Hepatic stellate cell (primary cell): Measurements from ENCODE around the gene RNASE8.

ENCODE experiments used
- DNase-seq: peaks from one replicate; pipeline ENCODE4 v3.0.0; 2011; ENCODE audit warnings: low spot score

The RNASE8 gene

DNA sequence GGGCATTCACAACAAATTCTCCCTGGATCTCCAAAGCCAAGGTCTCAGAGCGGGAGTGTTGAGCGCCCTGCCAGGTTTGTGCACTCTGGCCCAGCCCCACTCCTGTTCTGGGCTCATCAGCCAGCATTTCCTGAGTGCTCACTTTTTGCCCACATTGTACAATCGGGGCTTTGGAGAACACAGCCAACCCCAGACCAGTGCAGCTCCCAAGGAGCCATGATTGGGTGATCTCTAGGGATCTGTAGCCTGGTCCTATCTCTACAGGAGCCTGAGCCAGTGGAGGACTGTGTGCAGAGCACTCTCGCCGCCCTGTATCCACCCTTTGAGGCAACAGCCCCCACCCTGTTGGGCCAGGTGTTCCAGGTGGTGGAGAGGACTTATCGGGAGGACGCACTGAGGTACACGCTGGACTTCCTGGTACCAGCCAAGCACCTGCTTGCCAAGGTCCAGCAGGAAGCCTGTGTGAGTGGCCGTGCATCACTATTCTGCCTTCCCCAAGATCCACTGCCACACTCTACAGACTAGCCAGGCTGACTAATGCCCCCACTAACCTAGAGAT lies 15.2 kb downstream of the RNASE8 start:
- no peak for DNase-seq

DNA sequence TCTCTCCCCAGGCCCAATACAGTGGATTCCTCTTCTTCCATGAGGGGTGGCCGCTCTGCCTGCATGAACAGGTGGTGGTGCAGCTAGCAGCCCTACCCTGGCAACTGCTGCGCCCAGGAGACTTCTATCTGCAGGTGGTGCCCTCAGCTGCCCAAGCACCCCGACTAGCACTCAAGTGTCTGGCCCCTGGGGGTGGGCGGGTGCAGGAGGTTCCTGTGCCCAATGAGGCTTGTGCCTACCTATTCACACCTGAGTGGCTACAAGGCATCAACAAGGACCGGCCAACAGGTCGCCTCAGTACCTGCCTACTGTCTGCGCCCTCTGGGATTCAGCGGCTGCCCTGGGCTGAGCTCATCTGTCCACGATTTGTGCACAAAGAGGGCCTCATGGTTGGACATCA lies 16.3 kb downstream of the RNASE8 start:
- DNase-seq, result no peak

DNA sequence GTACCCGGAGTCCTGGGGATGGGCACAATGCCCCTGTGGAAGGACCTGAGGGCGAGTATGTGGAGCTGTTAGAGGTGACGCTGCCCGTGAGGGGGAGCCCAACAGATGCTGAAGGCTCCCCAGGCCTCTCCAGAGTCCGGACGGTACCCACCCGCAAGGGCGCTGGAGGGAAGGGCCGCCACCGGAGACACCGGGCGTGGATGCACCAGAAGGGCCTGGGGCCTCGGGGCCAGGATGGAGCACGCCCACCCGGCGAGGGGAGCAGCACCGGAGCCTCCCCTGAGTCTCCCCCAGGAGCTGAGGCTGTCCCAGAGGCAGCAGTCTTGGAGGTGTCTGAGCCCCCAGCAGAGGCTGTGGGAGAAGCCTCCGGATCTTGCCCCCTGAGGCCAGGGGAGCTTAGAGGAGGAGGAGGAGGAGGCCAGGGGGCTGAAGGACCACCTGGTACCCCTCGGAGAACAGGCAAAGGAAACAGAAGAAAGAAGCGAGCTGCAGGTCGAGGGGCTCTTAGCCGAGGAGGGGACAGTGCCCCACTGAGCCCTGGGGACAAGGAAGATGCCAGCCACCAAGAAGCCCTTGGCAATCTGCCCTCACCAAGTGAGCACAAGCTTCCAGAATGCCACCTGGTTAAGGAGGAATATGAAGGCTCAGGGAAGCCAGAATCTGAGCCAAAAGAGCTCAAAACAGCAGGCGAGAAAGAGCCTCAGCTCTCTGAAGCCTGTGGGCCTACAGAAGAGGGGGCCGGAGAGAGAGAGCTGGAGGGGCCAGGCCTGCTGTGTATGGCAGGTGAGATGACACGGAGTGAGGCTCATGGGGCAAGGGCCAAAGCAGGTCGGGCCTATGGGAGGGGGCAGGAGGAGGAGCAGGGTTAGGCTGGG lies 17.0 kb downstream of the RNASE8 start:
- no peak for DNase-seq

DNA sequence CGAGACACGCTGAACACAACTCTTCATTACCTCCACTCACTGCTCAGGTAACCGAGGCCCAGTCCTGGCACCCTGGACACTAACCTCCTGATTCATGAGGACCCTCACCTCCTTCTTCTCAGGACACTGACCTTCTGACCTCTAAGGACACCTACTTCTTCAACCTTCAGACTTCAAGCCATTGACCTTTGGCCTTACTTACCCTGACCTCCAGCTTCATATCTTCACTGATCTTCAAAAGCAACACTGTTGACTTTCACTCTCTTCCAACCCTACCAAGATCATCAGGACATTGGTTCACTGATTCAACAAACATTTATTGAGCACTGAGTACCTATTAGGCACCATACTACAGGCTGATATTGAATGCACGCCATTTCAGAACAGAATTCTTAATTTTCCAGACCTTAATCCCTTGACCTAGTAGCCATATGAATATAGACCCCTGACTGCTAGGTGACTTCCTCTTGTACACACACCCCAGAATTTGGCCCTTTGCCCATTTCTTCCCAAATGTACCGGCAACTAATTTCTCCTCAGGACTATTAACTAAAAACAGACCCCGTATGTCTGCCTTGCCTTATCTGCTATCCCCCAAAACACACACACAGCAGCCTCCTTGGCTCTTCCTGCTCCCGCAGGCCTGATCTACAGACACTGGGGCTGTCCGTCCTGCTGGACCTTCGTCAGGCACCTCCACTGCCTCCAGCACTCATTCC lies 18.3 kb downstream of the RNASE8 start:
- DNase-seq, result no peak

DNA sequence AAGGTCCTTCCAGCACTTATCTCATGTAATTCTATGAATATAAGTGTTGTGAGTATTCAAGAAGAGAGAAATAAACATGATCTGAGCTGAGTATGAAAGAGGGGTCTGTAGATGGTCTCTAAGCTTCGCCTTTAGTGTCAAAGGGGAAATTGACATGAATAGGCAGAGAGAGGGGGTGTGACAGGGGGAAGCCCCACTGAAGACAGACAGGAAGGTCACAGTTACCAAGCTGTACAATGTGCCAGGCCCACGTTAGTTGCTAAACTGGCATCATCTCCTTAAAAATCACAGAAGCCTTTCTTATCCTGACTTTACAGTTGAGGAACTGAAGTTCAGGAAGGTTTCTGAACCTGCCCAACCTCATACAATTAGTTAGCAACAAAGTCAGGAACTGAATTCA lies 20.1 kb downstream of the RNASE8 start:
- DNase-seq, result no peak

DNA sequence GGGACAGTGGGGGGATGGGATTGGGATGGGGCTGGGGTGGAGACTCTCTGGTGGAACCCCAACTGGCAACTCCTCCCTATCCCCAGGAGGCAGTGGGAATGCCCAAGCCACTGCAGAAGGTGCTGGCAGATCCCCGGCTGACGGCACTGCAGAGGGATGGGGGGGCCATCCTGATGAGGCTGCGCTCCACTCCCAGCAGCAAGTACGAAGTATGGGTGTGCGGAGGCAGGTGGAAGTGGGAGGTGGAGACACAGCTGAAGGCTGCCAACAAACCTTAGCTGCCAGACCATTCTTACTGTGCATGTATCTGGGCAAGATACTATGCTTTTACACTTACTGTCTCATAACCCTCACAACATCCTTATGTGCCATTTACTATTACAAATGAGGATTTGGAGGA lies 20.7 kb downstream of the RNASE8 start:
- DNase-seq, result no peak

DNA sequence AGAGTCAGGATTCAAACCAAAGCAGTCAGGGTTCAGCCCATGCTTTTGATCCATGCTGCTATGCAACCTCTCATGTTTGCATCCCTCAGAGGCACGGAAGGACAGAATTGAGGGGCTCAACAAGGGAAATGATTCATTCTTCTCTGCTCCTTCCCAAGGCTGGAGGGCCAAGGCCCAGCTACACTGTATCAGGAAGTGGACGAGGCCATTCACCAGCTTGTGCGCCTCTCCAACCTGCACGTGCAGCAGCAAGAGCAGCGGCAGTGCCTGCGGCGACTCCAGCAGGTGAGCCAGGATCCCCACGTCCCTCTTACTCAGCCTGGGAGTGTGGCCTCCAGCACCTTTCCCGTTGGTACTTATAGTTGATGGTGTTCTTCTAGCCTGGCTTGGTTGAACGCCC lies 21.1 kb downstream of the RNASE8 start:
- DNase-seq, result no peak

DNA sequence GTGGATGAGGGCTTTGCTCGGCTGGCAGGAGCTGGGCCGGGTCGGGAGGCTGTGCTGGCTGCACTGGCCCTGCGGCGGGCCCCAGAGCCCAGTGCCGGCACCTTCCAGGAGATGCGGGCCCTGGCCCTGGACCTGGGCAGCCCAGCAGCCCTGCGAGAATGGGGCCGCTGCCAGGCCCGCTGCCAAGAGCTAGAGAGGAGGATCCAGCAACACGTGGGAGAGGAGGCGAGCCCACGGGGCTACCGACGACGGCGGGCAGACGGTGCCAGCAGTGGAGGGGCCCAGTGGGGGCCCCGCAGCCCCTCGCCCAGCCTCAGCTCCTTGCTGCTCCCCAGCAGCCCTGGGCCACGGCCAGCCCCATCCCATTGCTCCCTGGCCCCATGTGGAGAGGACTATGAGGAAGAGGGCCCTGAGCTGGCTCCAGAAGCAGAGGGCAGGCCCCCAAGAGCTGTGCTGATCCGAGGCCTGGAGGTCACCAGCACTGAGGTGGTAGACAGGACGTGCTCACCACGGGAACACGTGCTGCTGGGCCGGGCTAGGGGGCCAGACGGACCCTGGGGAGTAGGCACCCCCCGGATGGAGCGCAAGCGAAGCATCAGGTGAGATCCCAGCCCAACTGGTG lies 24.0 kb downstream of the RNASE8 start:
- DNase-seq, result no peak

DNA sequence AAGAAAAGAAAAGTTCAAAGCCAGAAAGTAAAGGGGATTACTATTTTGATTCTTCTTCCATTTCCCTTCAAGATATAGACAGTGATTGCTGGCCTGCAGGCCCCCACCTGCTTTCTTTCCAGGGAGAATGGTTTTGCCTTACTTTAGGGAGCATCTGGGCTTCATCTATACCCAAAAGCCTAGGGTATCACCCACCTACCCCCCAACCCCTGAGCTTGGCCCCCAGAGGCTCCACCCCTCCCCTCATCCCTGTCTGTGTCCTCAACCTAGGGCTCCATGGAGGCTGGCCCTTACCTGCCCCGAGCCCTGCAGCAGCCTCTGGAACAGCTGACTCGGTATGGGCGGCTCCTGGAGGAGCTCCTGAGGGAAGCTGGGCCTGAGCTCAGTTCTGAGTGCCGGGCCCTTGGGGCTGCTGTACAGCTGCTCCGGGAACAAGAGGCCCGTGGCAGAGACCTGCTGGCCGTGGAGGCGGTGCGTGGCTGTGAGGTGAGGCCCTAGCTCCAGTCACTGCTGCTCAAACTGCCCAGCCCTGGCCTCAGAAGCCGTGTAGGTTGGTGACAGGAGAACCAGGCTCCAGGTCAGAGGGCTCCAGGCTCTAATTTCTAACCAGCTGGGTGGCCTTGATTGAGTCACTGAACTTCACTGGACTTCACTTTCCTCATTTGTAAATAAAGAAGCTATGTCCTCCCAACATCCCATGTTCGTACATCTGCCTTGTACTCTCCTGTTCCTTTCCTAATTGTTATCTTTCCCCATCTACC lies 26.1 kb downstream of the RNASE8 start:
- DNase-seq, result no peak

DNA sequence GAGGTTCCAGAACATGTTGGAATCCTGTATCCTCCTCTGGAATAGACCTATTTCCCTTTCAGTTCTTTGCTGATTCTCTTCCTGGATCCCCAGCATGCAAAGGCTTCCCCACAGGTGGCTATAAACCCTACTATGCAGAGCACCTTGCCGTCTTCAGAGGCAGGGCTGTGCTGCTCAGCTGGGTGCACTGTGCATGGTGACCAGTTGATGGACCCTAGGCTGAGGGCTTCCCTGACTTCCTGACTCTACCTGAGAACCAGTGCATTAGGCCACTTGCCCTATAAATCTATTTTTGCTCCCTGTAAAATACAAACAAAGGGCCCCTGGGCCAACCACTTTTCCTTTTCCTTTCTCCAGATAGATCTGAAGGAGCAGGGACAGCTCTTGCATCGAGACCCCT lies 26.8 kb downstream of the RNASE8 start:
- DNase-seq, result no peak

DNA sequence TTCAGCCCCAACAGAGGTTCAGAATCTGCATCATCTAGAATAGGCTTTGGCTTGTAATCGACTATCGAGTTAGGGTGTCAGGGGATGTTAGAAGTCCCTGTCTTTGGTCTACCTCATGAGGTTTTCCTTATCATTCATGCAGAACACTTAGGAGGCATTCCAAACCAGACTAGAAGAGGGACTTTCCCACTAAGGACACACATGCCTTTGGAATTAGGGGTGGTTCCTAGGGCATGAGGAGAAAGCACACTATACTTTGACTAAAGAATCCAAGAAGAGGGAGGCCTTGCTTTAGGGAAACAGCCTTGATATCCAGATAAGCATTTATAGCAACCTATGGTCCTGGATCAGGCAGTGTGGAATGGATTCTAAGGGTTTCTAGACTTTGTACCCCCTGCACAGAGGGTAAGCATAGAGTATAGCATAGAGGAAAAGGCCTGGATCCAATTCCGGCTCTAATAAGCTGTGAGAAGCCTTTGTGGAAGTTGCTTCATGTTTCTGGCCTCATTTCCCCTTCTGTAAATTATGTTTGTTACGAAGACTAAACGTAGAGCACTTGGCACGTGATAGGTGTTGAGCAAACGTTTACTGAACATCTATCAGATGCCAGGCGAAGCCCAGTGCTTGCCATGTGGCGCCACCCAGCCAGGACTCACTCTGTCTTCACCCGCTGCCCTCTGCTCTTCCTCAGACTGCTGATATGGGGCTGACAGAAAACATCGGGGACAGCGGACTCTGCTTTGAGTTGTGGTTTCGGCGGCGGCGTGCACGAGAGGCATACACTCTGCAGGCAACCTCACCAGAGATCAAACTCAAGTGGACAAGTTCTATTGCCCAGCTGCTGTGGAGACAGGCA lies 27.6 kb downstream of the RNASE8 start:
- DNase-seq, result peak; percentile 88

DNA sequence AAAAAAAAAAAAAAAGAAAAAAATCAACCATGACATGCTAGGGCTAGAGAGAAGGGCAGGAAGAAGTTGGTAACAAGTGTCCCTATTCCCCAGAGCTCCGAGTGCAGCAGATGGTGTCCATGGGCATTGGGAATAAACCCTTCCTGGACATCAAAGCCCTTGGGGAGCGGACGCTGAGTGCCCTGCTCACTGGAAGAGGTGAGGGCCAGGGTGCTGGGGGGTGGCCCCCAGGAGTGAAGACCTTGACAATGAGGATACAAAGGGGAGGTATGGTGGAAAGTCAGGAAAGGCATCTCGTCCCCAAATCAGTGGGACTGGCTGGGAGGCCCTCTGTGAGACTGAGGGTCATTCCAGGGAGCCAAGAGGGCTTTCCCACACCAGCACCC lies 29.3 kb downstream of the RNASE8 start:
- DNase-seq, result no peak

DNA sequence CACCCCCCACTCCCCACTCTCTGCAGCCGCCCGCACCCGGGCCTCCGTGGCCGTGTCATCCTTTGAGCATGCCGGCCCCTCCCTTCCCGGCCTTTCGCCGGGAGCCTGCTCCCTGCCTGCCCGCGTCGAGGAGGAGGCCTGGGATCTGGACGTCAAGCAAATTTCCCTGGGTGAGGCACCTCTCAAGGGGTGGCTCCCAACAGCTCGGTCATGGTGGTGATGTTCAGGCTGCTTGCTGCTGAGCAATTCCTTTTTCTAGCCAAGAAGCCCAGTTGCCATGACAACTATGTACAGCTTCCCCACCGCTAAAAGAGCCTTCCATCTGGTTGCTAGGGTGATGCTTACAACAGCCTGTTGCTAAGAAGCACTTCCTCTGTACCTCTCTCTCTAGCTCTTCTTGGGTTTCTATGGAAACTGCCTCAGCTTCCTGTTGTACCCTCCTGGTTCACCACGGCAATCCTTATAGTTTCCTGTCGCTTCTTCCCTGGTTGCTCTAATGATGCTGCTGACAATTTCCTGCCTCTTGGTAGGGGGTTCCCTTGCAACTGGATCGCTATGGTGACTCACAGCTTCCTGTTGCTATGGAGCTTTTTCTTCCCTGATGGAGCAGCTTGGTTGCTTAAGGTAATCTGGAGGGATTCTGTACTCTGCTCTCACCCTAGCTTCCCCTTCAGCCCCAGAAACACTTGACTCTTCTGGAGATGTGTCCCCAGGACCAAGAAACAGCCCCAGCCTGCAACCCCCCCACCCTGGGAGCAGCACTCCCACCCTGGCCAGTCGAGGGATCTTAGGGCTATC lies 29.9 kb downstream of the RNASE8 start:
- DNase-seq, result peak; percentile 92

DNA sequence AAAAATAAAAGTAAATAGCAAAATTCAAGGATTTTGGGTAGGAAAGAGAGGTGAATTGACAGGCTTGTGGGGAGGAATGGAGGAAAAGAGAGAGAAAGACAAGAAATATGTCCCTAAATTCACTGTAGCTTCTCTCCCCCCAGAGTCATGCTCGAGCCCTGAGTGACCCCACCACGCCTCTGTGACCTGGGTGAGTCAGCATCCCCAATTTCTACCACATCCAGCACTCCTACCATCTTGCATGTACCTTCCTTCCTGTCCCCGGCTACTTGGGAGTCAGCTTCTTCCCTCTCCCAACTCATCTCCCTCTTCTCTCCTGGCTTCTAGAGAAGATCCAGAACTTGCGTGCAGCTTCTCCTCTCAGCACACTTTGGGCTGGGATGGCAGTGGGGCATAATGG lies 31.1 kb downstream of the RNASE8 start:
- no peak for DNase-seq

DNA sequence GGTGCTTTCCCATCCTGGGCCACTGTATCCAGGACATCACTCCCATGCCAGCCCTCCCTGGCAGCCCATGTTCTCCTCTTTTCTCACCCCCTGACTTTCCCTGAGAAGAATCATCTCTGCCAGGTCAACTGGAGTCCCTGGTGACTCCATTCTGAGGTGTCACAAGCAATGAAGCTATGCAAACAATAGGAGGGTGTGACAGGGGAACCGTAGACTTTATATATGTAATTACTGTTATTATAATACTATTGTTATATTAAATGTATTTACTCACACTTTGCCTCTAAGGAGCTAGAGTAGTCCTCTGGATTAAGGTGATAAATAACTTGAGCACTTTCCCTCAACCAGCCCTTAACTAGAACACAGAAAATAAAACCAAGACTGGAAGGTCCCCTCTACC lies 31.6 kb downstream of the RNASE8 start:
- no peak for DNase-seq

DNA sequence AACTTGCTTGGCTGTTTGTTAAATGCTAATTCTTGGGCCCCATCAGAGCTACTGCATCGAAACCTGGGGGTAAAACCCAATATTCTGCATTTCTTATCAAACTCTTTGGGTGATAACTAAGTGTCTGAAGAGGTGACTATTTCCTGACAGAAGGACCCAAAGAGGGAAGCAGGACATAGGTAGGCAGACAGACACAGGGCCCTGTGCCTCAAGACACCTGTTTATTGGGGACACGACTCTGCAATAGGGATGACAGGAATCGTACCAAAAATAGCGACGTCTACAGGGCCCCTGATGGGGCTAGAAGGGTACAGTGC lies 32.2 kb downstream of the RNASE8 start:
- DNase-seq, result no peak

DNA sequence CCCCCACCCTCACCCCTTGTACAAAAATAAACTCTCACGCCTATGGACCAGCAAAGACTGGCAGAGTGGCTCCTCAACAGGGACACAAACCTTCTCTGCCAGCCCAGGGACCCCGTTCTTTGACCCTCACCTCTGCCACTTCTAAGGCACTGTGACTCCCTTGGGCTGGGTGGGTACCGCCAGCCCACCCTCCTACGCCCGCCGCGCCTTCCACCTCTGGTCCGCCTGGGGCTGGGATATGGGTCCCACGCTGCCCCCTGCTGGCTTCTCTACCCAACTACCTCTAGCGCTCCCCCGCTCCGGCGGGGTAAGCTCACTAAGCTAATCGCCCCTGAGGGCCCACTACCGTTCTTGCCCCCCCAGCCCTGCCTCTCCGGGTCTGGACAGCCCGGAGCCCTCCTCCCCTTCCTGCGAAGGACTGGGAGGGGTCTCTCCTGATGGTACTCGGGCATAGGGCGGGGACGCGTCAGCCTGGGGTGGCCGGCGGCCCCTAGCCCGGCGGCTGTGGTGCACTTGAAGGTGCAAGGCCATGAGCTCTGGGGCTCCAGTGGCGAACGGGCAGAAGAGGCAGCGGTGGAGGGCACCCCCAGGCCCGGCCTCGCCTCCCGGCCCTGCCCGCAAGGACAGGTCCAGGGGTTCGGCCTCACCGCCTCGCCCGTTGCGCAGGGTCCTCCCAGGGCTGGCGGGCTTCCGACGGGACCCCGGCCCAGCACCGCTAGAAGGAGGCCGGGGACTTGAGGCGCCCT lies 32.7 kb downstream of the RNASE8 start:
- no peak for DNase-seq

DNA sequence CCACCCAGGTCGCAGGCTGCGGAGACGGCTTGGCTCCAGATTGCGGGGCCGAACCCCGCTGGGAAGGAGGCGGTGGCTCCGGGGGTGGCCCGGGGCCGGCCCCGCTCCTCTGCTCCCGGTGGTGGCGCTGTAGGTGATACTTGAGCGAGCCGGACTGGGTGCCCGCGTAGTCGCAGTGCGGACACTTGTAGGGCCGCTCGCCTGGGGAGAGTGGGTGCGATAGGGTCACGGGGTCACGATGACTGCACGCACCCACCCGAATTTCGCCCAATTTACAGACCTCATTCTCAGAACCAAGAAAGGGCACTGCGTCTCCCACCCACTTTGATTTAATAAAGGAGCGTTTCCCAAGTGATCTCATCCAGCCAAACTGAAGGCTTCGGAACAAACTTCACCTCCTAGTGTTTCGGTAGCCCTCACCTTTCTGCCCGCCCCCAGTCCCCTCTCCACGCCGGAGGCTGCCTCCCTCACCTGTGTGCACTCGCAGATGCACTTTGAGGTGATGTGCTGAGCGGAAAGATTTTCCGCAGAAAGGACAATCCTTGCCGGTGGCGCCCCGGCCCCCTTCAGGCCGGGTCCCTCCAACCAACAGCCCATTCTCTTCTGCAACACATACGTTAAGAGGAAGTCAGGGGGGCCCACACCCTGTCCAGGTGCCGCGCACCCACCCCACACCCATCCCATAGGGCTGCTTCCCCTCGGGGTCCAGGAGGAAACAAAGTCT lies 33.5 kb downstream of the RNASE8 start:
- DNase-seq, result no peak

DNA sequence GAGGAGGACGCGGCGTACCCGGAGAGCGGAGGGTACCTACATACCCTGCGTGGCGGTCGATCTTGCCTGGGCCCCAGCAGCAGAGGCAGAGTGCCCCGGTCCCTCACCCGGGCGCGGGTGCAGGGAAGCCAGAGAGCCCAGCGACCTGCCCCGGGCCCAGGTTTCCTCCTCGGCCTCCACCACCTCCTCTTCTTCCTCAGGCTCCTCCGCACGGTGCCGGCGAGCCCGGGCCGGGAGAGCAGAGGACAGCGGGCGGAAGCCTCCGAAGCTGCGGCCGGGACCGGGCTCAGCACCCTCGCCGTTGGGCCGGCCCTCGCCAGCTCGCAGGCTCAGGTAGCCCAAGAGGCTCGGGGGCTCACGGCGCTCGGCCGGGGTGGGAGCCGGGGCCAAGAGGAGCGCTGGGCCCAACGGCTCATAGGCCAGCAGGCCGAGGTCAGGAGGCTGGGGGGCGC lies 34.2 kb downstream of the RNASE8 start:
- DNase-seq, result no peak
